NCI-H2029 (cell line): ENCODE results near the gene RASA4B.
"Not testable (repeated sequence)": the region's sequence is repeated elsewhere in the genome, so short reads cannot be mapped to it uniquely, and the experiment has no call there.

Experiments used
- DNase-seq: peaks from one replicate; lab custom pipeline; 2025; lab: John Stamatoyannopoulos, UW

RASA4B gene

GRCh38 chr7:102517550-102518147 is at the start of gene RASA4B:
Gene RASA4B (minus strand): TSS chr7:102517777. CDS start chr7:102517710, 67 bp downstream.
- not testable (repeated sequence) for DNase-seq

- not testable (repeated sequence) for DNase-seq
These were observed 33.3 kb upstream of the RASA4B start, which contains the start of gene SPDYE2 for GRCh38 chr7:102550808-102551422. Gene SPDYE2 (plus strand): TSS chr7:102551226. CDS start chr7:102553256, 2,030 bp downstream.

GRCh38 chr7:102546353-102546752 is 28.8 kb upstream of the RASA4B start:
- DNase-seq = not testable (repeated sequence)

GRCh38 chr7:102545288-102545687 is 27.7 kb upstream of the RASA4B start:
- DNase-seq = not testable (repeated sequence)

GRCh38 chr7:102544372-102544771 is 26.8 kb upstream of the RASA4B start:
- not testable (repeated sequence) for DNase-seq

GRCh38 chr7:102543596-102543995 is 26.0 kb upstream of the RASA4B start, which contains the start of gene UPK3BL2:
Gene UPK3BL2 (minus strand): TSS chr7:102543696. CDS start chr7:102543636, 60 bp downstream.
- DNase-seq = not testable (repeated sequence)

- not testable (repeated sequence) for DNase-seq
These were observed 25.2 kb upstream of the RASA4B start for GRCh38 chr7:102542771-102543170.

GRCh38 chr7:102542083-102542482 is 24.5 kb upstream of the RASA4B start:
- not testable (repeated sequence) for DNase-seq

GRCh38 chr7:102540604-102541003 is 23.0 kb upstream of the RASA4B start:
- DNase-seq = not testable (repeated sequence)

- not testable (repeated sequence) for DNase-seq
These were observed 17.6 kb upstream of the RASA4B start for GRCh38 chr7:102535062-102535615.

- DNase-seq = not testable (repeated sequence)
These were observed 14.6 kb upstream of the RASA4B start for GRCh38 chr7:102532127-102532526.

GRCh38 chr7:102531583-102531982 is 14.0 kb upstream of the RASA4B start:
- not testable (repeated sequence) for DNase-seq

GRCh38 chr7:102527822-102528793 is 10.5 kb upstream of the RASA4B start:
- not testable (repeated sequence) for DNase-seq

GRCh38 chr7:102527182-102527581 is 9.6 kb upstream of the RASA4B start:
- DNase-seq = not testable (repeated sequence)

- not testable (repeated sequence) for DNase-seq
These were observed 7.2 kb upstream of the RASA4B start for GRCh38 chr7:102524803-102525202.

- DNase-seq = not testable (repeated sequence)
These were observed 3.2 kb upstream of the RASA4B start for GRCh38 chr7:102520797-102521196.

GRCh38 chr7:102516951-102517350 is 626 bp downstream of the RASA4B start:
- not testable (repeated sequence) for DNase-seq

GRCh38 chr7:102515889-102516288 is 1.7 kb downstream of the RASA4B start:
- DNase-seq = not testable (repeated sequence)

- not testable (repeated sequence) for DNase-seq
These were observed 2.5 kb downstream of the RASA4B start for GRCh38 chr7:102514881-102515721.

- not testable (repeated sequence) for DNase-seq
These were observed 4.8 kb downstream of the RASA4B start for GRCh38 chr7:102512642-102513221.
